RWPE1 (cell line): Measurements from ENCODE around the gene SNRPD2.

Source experiments
- CTCF ChIA-PET: fragments of 350-600 bp; sonication (Branson Sonifier 250); formaldehyde crosslinking; extraction: SDS; loops from one replicate; lab custom pipeline; 2021; lab: Yijun Ruan, JAX
- POLR2A ChIA-PET: fragments of 400-600 bp; formaldehyde crosslinking; extraction: SDS; loops from one replicate; lab custom pipeline; 2020; ENCODE audit warnings: antibody characterized with exemption; ENCODE audit not compliant: low non-redundant PET; lab: Yijun Ruan, JAX
- DNase-seq: peaks from one replicate; pipeline ENCODE4 v3.0.0; 2012; ENCODE audit warnings: low spot score
- H3K27ac ChIP-seq: fragments of 450-650 bp; 2 replicates; pipeline ENCODE4 v1.5.1; 2017
- CTCF ChIP-seq: fragments of 450-650 bp; conservative IDR thresholded peaks from 2 replicates; pipeline ENCODE4 v1.5.1; 2017; ENCODE audit warnings: low read depth, mild to moderate bottlenecking

Gene SNRPD2

GRCh38 chr19:45717983-45718650 lies 26.4 kb upstream of the SNRPD2 start:
- ChIA-PET POLR2A (interaction anchor here (0.6 to 1.5 kb wide), 3 partner anchors 49 to 277 kb away, joined by 3 to 11 read pairs (median 3); partner anchors contain the start of genes CCDC61 and SIX5), CTCF (interaction anchor here (0.5 to 1.9 kb wide), 6 partner anchors 11 to 121 kb away, joined by 3 to 9 read pairs (median 4); partner anchors contain the start of genes QPCTL and SNRPD2)
- no peak for TF ChIP-seq CTCF
- no peak for DNase-seq
- H3K27ac ChIP-seq = peak overlapping the region; percentile 92

GRCh38 chr19:45717131-45717982 lies 25.6 kb upstream of the SNRPD2 start:
- H3K27ac ChIP-seq = peak overlapping the region; percentile 92
- POLR2A ChIA-PET = interaction anchor here (0.6 to 1.5 kb wide), 5 partner anchors 25 to 278 kb away, joined by 3 to 11 read pairs (median 3); partner anchors contain the start of genes CCDC61, DMPK, QPCTL and SIX5
- CTCF ChIA-PET = interaction anchor here (0.5 to 1.9 kb wide), 11 partner anchors 11 to 847 kb away, joined by 3 to 9 read pairs (median 4); partner anchors contain the start of genes IRF2BP1, QPCTL and SNRPD2
- no peak for TF ChIP-seq CTCF
- DNase-seq = peak; percentile 98

- POLR2A ChIA-PET = interaction anchor here (0.6 to 1.5 kb wide), 3 partner anchors 24 to 51 kb away, joined by 3 to 11 read pairs (median 3); partner anchors contain the start of gene QPCTL
- peak; percentile 69 for DNase-seq
- CTCF ChIA-PET = interaction anchor here (0.6 to 1.9 kb wide), 7 partner anchors 23 to 847 kb away, joined by 3 to 9 read pairs (median 4); partner anchors contain the start of genes IRF2BP1 and QPCTL
Measured at GRCh38 chr19:45716359-45717130, 24.8 kb upstream of the SNRPD2 start.

GRCh38 chr19:45715139-45715538 lies 23.4 kb upstream of the SNRPD2 start:
- POLR2A ChIA-PET = no interaction called here

More at GRCh38 chr19:45716359-45717130, 24.8 kb upstream of the SNRPD2 start:
- H3K27ac ChIP-seq = peak overlapping the region; percentile 92
- no peak for TF ChIP-seq CTCF

GRCh38 chr19:45713141-45713540 lies 21.4 kb upstream of the SNRPD2 start:
- H3K27ac ChIP-seq = peak overlapping the region; percentile 20; the same call in 1 of the 2 replicates
- POLR2A ChIA-PET = interaction anchor here (1.0 kb wide), 1 partner anchor 56 kb away, joined by 4 read pairs; the partner anchor contains the start of gene SIX5
- CTCF ChIA-PET = interaction anchor here (0.7 kb wide), 1 partner anchor 72 kb away, joined by 5 read pairs; no protein-coding TSS in a partner anchor
- TF ChIP-seq CTCF = no peak
- DNase-seq = no peak

More at GRCh38 chr19:45715139-45715538, 23.4 kb upstream of the SNRPD2 start:
- no peak for DNase-seq
- CTCF ChIA-PET = interaction anchor here (0.5 to 0.6 kb wide), 2 partner anchors 45 to 182 kb away, joined by 4 to 5 read pairs; no protein-coding TSS in a partner anchor
- no peak for TF ChIP-seq CTCF
- no peak overlapping the region for H3K27ac ChIP-seq
